ENCODE data around the gene PIK3CA.

GRCh38 chr3:179229177-179229576 is 81.0 kb downstream of the PIK3CA start:
- TF ChIP-seq CREB1 (IDR thresholded peaks at IDR 0.05; ENCODE audit: low read depth) (no peak), MAX (IDR thresholded peaks at IDR 0.05) (no peak), RAD21 (IDR thresholded peaks at IDR 0.05; ENCODE audit: low read depth) (no peak), EP300 (IDR thresholded peaks at IDR 0.05; ENCODE audit: borderline replicate concordance) (no peak), CEBPB (IDR thresholded peaks at IDR 0.05) (no peak), TAF1 (IDR thresholded peaks at IDR 0.05; ENCODE audit: low read depth) (no peak)
